ENCODE results near the gene MYO1G. TPM values are rescaled to one million over a fixed set of nuclear protein-coding genes. Genes with fewer than 3 reads are reported as not detected.

The MYO1G gene
- total RNA-seq, 1 donor from 2014 or later, result 36.3 TPM

DNA sequence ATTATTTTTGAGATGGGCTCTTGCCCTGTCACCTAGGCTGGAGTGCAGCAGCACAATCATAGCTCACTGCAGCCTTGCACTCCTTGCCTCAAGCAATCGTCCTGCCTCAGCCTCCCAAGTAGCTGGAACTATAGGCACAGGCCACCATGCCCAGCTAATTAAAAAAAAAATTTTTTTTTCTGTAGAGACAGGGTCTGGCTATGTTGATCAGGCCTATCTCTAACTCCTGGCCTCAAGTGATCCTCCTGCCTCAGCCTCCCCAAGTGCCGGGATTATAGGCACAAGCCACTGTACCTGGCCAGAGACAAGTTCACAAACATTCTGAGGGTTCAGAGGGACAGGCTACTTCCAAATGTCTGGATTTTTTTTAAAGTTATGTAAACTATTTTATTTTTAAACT, 61.4 kb downstream of the MYO1G start:
- no peak overlapping the region for H3K4me3 ChIP-seq
- no peaks in the 10 kb centered on the region for H3K36me3 ChIP-seq
- no peaks in the 10 kb centered on the region for H3K9me3 ChIP-seq
- intact Hi-C loops (cut with DNase I), result no loop called here
- no peak for ATAC-seq
- H3K27ac ChIP-seq, result no peak overlapping the region
- DNase-seq, result no peak
- TF ChIP-seq, protein P1, sequence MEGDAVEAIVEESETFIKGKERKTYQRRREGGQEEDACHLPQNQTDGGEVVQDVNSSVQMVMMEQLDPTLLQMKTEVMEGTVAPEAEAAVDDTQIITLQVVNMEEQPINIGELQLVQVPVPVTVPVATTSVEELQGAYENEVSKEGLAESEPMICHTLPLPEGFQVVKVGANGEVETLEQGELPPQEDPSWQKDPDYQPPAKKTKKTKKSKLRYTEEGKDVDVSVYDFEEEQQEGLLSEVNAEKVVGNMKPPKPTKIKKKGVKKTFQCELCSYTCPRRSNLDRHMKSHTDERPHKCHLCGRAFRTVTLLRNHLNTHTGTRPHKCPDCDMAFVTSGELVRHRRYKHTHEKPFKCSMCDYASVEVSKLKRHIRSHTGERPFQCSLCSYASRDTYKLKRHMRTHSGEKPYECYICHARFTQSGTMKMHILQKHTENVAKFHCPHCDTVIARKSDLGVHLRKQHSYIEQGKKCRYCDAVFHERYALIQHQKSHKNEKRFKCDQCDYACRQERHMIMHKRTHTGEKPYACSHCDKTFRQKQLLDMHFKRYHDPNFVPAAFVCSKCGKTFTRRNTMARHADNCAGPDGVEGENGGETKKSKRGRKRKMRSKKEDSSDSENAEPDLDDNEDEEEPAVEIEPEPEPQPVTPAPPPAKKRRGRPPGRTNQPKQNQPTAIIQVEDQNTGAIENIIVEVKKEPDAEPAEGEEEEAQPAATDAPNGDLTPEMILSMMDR (IDR thresholded peaks at IDR 0.05), result no peak
- peaks cover 7% of the 10 kb centered on the region for H3K4me1 ChIP-seq
- no peaks in the 10 kb centered on the region for H3K27me3 ChIP-seq (ENCODE audit: low read depth)

DNA sequence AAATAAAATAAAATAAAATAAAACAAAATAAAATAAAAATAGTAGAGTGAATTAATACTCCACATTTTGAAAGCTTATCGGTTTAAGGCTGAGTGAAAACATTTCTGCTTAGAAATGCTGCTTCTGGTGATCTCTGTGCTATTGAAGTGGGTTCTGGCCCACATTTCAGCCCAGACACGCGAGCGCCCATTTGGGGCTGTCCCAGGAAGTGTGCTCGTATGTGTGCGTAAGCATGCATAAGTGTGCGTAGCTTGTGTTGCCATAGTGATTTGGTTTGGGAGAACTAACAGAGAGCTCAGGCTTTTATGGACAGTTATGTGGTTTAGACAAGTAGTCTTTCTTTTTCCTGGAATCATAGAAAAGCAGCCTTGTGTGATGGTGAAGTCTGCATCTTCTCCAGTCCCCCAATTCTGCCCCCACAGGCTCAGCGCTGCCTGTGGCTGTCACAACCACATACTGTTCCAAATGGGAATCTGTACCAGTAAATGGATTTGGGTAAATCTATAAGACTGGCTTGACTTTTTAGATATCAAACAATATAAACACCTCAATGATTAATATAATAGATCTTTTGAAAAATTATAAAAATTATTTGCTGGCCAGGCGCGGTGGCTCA, 63.7 kb downstream of the MYO1G start:
- intact Hi-C loops (cut with DNase I), result no loop called here
- H3K27ac ChIP-seq, result no peak overlapping the region
- peaks cover 6% of the 10 kb centered on the region for H3K4me1 ChIP-seq
- no peak overlapping the region for H3K4me3 ChIP-seq
- no peaks in the 10 kb centered on the region for H3K27me3 ChIP-seq (ENCODE audit: low read depth)
- no peak for DNase-seq
- TF ChIP-seq, protein P1 (IDR thresholded peaks at IDR 0.05), result no peak
- no peaks in the 10 kb centered on the region for H3K36me3 ChIP-seq
- ATAC-seq, result peak in 1 of 2 donors; percentile 82
- no peaks in the 10 kb centered on the region for H3K9me3 ChIP-seq

DNA sequence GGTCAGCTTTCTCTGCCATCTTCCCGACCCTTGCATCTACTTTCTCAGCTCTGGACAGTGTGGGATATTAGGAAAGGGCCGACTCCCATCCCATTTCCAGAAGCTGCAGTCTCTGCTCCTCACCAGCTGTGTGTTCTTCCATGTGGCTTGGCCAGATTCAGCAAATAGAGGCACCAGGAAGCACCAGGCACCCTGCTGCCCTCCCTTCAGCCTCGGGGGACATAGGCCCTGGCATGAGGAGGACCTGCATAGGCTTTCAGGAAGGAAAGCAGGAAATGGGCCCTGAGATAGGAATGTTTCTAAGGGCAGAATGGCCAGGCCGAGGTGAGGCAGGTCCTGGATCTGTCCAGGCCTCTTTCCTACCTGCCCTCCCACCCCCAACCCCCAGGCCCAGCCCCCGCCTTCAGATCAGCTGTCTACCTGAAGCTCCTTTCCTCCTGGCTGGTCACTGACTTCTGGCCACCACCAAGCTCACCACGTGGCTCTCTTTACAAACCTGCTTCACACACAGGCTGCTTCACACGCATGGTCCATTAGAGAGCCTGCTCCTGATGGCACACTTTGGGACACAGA, 66.0 kb downstream of the MYO1G start:
- DNase-seq (no peak), ATAC-seq (no peak)
- intact Hi-C loops (cut with DNase I), result no loop called here
- Histone ChIP-seq H3K4me1 (peaks cover 6% of the 10 kb centered on the region), H3K9me3 (no peaks in the 10 kb centered on the region), H3K27ac (no peak overlapping the region), H3K27me3 (ENCODE audit: low read depth) (no peaks in the 10 kb centered on the region), H3K36me3 (no peaks in the 10 kb centered on the region), H3K4me3 (no peak overlapping the region)
- TF ChIP-seq, protein P1 (IDR thresholded peaks at IDR 0.05), result no peak

Other genes with a start within 250 kb of the MYO1G start
- 97.9 TPM for gene ZMIZ2, start 230.2 kb downstream of the MYO1G start, total RNA-seq
- gene PPIA, start 182.3 kb downstream of the MYO1G start, total RNA-seq, result 964 TPM
- 139 TPM for gene H2AZ2, start 130.9 kb downstream of the MYO1G start, total RNA-seq
- gene PURB, start 93.5 kb downstream of the MYO1G start, total RNA-seq, result 23.9 TPM
- gene CCM2, start 21.2 kb upstream of the MYO1G start, total RNA-seq, result 45.7 TPM
- 2.5 TPM for gene NACAD, start 110.0 kb upstream of the MYO1G start, total RNA-seq
- gene TBRG4, start 132.7 kb upstream of the MYO1G start, total RNA-seq, result 54.3 TPM
- gene RAMP3, start 178.8 kb upstream of the MYO1G start, total RNA-seq, result 183 TPM

All from lower lobe of right lung (tissue), 2 donors.